Measurements from ENCODE around the gene RILPL2. TPM values are rescaled to one million over a fixed set of nuclear protein-coding genes. Genes with fewer than 3 reads are reported as not detected.

RILPL2 gene
- total and polyA plus RNA-seq, 2 experiments from 2014 or later = 1.4 to 2.0 TPM

DNA sequence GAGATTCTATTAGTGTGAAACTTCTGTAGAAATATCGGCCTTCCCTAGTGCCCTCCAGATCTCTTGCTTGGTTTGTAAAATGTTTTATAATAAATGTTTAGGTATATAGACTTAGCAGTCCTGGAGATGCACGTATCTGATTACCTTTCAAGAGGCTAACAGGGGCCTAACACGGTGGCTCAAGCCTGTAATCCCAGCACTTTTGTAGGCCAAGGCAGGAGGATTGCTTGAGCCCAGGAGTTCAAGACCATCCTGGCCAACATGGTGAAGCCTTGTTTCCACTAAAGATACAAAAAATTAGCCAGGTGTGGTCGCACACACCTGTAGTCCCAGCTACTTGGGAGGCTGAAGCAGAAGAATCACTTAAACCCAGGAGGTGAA lies 9.8 kb upstream of the RILPL2 start (continued):
- no peak for TF ChIP-seq CTCF (conservative IDR thresholded peaks at IDR 0.05; ENCODE audit: low read depth in 2 of 2)

GRCh38 chr12:123445388-123446332 lies 9.2 kb upstream of the RILPL2 start:
- Histone ChIP-seq H4K20me1 (replicated peaks; ENCODE audit: insufficient read depth) (no peaks in the 10 kb centered on the region), H3K4me3 (no peak overlapping the region), H3K4me2 (no peak overlapping the region), H3K4me1 (ENCODE audit: insufficient read depth) (peaks cover 11% of the 10 kb centered on the region), H3K9me2 (ENCODE audit: insufficient read depth) (no peaks in the 10 kb centered on the region), H2AFZ (peak overlapping the region; percentile 53; the same call in 1 of the 2 replicates), H3K27me3 (ENCODE audit: insufficient read depth) (no peaks in the 10 kb centered on the region), H3K36me3 (ENCODE audit: insufficient read depth) (no peaks in the 10 kb centered on the region), H3F3A (replicated peaks; ENCODE audit: low read depth) (no peaks in the 10 kb centered on the region), H3K79me2 (replicated peaks; ENCODE audit: insufficient read depth) (no peaks in the 10 kb centered on the region), H3K27ac (ENCODE audit: low read depth) (no peak overlapping the region)
- Mint-ChIP-seq H3K36me3 (ENCODE audit: low read depth) (no peaks in the 10 kb centered on the region), H3K4me3 (no peak overlapping the region), H3K9me3 (no peaks in the 10 kb centered on the region), H3K4me1 (peaks cover 8% of the 10 kb centered on the region; the same call in 2 of the 3 replicates), H3K27ac (no peak overlapping the region), H3K27me3 (ENCODE audit: insufficient read depth, low read depth, poor library complexity) (peaks cover 8% of the 10 kb centered on the region)
- ATAC-seq (peak; percentile 23; the same call in 1 of the 3 replicates), DNase-seq (ENCODE audit: low spot score) (no peak)
- no peak for TF ChIP-seq EZH2 (IDR thresholded peaks at IDR 0.05; ENCODE audit: low read depth, unreplicated experiment)
- TF ChIP-seq ZNF331 (CRISPR knock-in tag; IDR thresholded peaks at IDR 0.05; ENCODE audit: low read depth) = no peak

DNA sequence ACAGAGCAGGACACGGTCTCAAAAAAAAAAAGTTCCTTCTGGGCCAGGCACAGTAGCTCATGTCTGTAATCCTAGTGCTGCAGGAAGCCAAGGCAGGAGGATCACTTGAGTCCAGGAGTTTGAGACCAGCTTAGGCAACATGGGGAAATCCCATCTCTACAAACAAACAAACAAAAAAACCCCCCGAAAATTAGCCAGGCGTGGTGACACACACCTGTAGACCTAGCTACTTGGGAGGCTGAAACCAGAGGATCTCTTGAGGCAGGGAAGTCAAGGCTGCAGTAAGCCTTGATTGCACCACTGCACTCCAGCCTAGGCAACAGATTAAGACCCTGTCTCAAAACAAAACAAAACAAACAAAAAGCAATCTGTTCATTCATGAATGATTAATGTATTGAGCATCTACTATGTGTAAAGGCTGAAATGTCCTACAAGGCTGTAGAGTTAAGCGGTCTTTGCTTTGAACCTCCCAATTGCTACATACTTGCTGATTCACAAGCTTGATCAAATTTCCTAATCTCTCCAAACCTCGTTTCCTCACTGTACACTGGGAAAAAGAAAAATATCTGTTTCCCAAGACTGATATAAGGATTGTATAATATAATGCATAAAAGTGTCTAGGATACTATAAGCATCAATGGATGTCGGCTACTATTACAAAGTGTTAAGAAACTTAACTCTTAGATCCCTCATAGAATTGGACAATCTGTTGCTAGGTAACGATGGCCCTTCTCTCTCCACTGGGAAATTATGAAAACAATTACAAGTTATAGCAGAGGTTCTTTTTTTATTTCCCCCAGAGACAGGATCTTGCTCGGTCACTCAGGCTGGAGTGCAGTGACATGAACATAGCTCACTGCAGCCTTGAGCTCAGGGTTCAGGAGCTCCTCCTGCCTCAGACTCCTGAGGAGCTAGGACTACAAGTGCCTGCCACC lies 7.9 kb upstream of the RILPL2 start:
- H3K9me2 ChIP-seq (ENCODE audit: insufficient read depth) = no peaks in the 10 kb centered on the region
- H3K4me2 ChIP-seq = no peak overlapping the region
- peaks cover 8% of the 10 kb centered on the region; the same call in 2 of the 3 replicates for H3K4me1 Mint-ChIP-seq
- H3K36me3 ChIP-seq (ENCODE audit: insufficient read depth) = no peaks in the 10 kb centered on the region
- H3K4me3 Mint-ChIP-seq = no peak overlapping the region
- no peak overlapping the region for H3K27ac ChIP-seq (ENCODE audit: low read depth)
- no peak overlapping the region for H2AFZ ChIP-seq
- ATAC-seq (no peak), DNase-seq (ENCODE audit: low spot score) (no peak)
- peaks cover 5% of the 10 kb centered on the region for H3K27me3 Mint-ChIP-seq (ENCODE audit: insufficient read depth, low read depth, poor library complexity)
- H3K36me3 Mint-ChIP-seq (ENCODE audit: low read depth) = no peaks in the 10 kb centered on the region
- no peaks in the 10 kb centered on the region for H3K27me3 ChIP-seq (ENCODE audit: insufficient read depth)
- H3F3A ChIP-seq (replicated peaks; ENCODE audit: low read depth) = no peaks in the 10 kb centered on the region
- peaks cover 11% of the 10 kb centered on the region for H3K4me1 ChIP-seq (ENCODE audit: insufficient read depth)
- H3K9me3 Mint-ChIP-seq = no peaks in the 10 kb centered on the region
- no peaks in the 10 kb centered on the region for H4K20me1 ChIP-seq (replicated peaks; ENCODE audit: insufficient read depth)
- H3K79me2 ChIP-seq (replicated peaks; ENCODE audit: insufficient read depth) = no peaks in the 10 kb centered on the region
- H3K27ac Mint-ChIP-seq = no peak overlapping the region
- H3K4me3 ChIP-seq = no peak overlapping the region
- TF ChIP-seq STAT1 (IDR thresholded peaks at IDR 0.05; ENCODE audit: unreplicated experiment) (no peak), CREB1 (CRISPR knock-in tag; IDR thresholded peaks at IDR 0.05; ENCODE audit: low read depth) (no peak), EZH2 (IDR thresholded peaks at IDR 0.05; ENCODE audit: low read depth, unreplicated experiment) (no peak), NANOG (IDR thresholded peaks at IDR 0.05; ENCODE audit: borderline replicate concordance) (no peak), EZH2phosphoT487 (IDR thresholded peaks at IDR 0.05; ENCODE audit: unreplicated experiment) (no peak)
- TF ChIP-seq, protein P1, sequence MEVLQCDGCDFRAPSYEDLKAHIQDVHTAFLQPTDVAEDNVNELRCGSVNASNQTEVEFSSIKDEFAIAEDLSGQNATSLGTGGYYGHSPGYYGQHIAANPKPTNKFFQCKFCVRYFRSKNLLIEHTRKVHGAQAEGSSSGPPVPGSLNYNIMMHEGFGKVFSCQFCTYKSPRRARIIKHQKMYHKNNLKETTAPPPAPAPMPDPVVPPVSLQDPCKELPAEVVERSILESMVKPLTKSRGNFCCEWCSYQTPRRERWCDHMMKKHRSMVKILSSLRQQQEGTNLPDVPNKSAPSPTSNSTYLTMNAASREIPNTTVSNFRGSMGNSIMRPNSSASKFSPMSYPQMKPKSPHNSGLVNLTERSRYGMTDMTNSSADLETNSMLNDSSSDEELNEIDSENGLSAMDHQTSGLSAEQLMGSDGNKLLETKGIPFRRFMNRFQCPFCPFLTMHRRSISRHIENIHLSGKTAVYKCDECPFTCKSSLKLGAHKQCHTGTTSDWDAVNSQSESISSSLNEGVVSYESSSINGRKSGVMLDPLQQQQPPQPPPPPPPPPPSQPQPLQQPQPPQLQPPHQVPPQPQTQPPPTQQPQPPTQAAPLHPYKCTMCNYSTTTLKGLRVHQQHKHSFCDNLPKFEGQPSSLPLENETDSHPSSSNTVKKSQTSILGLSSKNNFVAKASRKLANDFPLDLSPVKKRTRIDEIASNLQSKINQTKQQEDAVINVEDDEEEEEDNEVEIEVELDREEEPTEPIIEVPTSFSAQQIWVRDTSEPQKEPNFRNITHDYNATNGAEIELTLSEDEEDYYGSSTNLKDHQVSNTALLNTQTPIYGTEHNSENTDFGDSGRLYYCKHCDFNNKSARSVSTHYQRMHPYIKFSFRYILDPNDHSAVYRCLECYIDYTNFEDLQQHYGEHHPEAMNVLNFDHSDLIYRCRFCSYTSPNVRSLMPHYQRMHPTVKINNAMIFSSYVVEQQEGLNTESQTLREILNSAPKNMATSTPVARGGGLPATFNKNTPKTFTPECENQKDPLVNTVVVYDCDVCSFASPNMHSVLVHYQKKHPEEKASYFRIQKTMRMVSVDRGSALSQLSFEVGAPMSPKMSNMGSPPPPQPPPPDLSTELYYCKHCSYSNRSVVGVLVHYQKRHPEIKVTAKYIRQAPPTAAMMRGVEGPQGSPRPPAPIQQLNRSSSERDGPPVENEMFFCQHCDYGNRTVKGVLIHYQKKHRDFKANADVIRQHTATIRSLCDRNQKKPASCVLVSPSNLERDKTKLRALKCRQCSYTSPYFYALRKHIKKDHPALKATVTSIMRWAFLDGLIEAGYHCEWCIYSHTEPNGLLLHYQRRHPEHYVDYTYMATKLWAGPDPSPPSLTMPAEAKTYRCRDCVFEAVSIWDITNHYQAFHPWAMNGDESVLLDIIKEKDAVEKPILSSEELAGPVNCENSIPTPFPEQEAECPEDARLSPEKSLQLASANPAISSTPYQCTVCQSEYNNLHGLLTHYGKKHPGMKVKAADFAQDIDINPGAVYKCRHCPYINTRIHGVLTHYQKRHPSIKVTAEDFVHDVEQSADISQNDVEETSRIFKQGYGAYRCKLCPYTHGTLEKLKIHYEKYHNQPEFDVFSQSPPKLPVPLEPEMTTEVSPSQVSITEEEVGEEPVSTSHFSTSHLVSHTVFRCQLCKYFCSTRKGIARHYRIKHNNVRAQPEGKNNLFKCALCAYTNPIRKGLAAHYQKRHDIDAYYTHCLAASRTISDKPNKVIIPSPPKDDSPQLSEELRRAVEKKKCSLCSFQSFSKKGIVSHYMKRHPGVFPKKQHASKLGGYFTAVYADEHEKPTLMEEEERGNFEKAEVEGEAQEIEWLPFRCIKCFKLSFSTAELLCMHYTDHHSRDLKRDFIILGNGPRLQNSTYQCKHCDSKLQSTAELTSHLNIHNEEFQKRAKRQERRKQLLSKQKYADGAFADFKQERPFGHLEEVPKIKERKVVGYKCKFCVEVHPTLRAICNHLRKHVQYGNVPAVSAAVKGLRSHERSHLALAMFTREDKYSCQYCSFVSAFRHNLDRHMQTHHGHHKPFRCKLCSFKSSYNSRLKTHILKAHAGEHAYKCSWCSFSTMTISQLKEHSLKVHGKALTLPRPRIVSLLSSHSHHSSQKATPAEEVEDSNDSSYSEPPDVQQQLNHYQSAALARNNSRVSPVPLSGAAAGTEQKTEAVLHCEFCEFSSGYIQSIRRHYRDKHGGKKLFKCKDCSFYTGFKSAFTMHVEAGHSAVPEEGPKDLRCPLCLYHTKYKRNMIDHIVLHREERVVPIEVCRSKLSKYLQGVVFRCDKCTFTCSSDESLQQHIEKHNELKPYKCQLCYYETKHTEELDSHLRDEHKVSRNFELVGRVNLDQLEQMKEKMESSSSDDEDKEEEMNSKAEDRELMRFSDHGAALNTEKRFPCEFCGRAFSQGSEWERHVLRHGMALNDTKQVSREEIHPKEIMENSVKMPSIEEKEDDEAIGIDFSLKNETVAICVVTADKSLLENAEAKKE (CRISPR knock-in tag; IDR thresholded peaks at IDR 0.05) = no peak

All from GM23338 (cell line).